GM21381 (cell line): ENCODE results near the gene BTG2.
"Not testable (repeated sequence)": the region's sequence is repeated elsewhere in the genome, so short reads cannot be mapped to it uniquely, and the experiment has no call there.

ENCODE experiments used
- ATAC-seq: cut with Tn5 transposase; IDR thresholded peaks from one replicate; pipeline ENCODE4 v1.9.1; 2021; ENCODE audit warnings: mild to moderate bottlenecking, moderate library complexity; ENCODE audit not compliant: unreplicated experiment

The BTG2 gene

GRCh38 chr1:203304919-203305808 is at the start of gene BTG2:
TSS of gene BTG2 (plus strand) at chr1:203305519. CDS start at chr1:203305607, 88 bp downstream.
- peak; percentile 75 for ATAC-seq

- not testable (repeated sequence) for ATAC-seq
Observed at GRCh38 chr1:203256636-203257035, 48.7 kb upstream of the BTG2 start.

GRCh38 chr1:203263496-203263895 is 41.8 kb upstream of the BTG2 start:
- no peak for ATAC-seq

GRCh38 chr1:203264052-203264501 is 41.2 kb upstream of the BTG2 start:
- ATAC-seq, result no peak

- no peak for ATAC-seq
Observed at GRCh38 chr1:203265541-203265940, 39.8 kb upstream of the BTG2 start.

DNA sequence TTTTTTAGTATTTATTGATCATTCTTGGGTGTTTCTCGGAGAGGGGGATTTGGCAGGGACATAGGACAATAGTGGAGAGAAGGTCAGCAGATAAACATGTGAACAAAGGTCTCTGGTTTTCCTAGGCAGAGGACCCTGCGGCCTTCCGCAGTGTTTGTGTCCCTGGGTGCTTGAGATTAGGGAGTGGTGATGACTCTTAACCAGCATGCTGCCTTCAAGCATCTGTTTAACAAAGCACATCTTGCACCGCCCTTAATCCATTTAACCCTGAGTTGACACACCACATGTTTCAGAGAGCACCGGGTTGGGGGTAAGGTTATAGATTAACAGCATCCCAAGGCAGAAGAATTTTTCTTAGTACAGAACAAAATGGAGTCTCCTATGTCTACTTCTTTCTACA is 39.2 kb upstream of the BTG2 start:
- not testable (repeated sequence) for ATAC-seq

- ATAC-seq, result peak; percentile 47
Observed at GRCh38 chr1:203267347-203267846, 37.9 kb upstream of the BTG2 start.

DNA sequence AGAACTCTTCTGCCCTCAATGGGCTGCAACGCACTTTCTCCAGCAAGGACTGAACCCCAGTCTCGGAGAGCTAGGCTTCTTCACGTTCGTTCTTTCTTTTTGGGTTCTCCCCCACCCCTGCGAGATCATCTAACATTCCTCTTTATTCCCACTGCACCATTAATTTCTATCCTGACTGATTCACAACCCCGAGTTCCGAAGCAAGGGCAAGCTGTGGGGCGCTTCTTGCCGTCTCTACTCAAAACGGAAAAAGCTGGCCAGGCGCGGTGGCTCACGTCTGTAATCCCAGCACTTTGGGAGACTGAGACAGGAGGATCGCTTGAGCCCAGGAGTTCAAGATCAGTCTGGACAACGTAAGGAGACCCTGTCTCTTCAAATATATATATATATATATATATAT is 37.4 kb upstream of the BTG2 start:
- no peak for ATAC-seq

DNA sequence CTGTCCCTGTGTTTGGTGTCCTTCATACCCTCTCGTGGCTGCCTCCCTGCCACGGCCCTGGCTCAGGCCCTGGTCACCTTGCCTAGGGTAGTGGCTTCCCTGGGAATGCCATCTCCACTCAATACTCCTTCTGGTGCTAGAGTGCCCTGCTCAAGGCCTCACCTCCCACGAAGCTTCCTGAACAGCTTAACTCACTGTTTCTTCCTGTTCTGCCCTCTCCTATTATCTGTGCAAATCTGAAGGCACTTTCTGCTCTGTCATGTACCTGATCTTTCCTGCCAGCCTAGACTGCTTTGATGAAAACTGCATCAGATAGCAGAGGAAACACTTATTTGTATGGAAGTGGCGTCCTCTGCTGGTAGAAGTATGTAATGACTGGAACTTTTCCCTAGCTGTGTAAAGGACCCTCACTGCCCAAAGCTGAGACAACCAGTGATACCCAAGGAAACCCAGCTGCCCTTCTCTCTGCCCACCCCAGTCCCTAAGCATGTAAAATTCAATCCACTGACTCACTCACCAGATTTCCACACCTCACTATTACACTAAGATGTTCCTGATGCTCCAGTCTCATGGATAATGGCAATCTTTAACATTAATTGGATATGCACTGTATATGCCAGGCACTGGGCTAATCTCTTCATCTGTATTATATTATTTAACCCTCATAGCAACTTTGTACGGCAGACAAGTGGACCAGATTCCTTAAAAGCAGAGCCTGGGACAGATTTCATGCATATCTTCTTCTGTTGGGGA is 36.2 kb upstream of the BTG2 start:
- no peak for ATAC-seq

DNA sequence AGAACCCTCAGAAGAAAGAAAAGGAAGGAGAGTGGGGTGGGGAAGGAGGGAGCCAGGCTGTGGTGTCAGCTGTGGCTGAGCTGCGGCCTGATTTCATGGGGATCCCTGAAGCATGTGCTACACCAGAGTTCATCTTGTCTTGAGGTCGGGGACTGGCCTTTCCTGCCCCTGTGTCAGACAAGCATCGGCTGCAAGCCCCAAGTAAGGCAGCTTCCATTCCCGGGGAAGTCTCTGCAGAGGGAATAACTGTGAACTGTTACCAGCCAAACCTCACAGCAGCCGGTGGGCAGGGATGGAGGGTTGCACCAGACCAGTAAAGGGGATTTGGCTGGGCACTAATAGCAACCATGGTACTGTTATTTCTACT is 35.7 kb upstream of the BTG2 start:
- ATAC-seq, result no peak

GRCh38 chr1:203270448-203270847 is 34.9 kb upstream of the BTG2 start:
- no peak for ATAC-seq

- no peak for ATAC-seq
Observed at GRCh38 chr1:203271018-203271743, 34.1 kb upstream of the BTG2 start.

DNA sequence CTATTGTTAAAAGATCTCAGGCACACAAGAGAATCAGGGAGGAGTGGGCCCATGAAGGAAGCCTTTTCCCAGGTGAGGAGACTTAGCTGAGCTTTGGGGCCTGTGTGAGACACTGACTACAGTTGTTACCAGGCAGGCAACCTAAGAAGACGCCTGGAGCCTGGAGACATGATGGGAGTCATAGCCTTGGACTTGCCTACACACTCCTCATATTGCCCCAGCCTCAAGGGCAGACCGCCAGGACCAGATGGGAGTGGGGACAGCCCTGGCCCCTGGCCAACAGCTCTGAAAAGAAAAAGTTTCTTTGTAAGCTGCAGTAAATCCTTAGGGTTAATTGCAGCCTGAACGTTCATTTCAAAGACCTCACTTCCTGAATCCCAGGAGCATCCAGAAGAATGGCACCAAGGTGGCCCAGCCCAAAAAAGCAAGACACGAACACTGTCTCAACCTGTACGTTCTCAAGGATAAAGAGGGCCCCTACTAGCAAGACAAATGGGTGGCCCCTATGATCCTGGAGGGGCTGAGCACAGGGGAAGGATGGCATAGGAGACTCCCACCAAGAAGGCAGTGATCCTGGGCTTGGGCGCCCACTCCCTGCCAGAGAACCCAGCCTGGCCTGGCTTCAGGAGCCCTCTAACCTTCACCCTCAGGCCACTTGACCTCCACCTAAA is 33.2 kb upstream of the BTG2 start:
- no peak for ATAC-seq

GRCh38 chr1:203272633-203273205 is 32.6 kb upstream of the BTG2 start:
- ATAC-seq, result no peak

- peak; percentile 63 for ATAC-seq
Observed at GRCh38 chr1:203273206-203273868, 32.0 kb upstream of the BTG2 start.

DNA sequence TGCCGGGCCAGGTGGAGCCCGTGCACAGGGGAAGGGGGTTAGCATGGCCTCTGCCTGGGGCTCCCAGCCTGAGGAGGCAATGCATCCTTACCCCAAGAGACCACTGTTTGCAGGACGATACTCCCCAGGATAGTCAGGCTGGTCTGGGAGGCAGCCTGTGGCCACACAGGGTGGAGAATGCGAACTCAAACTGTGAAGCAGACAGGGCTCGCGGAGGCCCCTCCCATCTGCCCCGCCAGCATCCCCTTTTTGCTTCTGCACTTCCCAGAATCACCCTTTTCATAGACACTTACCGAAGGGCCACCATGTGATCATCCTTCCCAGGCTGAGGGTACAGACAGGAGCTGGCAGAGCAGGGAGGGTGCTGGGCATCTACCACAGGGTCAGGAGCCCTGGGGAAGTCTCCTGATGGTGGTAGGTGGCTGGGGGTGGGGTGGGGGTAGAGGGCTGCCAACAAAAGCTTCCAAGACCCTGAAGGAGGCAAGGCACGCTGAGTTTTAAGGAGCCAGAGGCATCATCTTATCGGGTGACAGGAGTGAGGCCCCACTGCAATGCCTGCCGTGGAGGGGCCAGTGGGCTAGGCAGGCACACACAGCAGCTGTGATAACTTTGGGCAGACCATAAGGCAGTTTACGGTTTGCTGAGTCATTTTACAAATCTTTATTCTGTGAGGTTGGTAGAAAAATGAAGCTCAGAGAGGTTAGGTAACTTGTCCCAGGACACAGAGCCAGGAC is 31.3 kb upstream of the BTG2 start:
- no peak for ATAC-seq

DNA sequence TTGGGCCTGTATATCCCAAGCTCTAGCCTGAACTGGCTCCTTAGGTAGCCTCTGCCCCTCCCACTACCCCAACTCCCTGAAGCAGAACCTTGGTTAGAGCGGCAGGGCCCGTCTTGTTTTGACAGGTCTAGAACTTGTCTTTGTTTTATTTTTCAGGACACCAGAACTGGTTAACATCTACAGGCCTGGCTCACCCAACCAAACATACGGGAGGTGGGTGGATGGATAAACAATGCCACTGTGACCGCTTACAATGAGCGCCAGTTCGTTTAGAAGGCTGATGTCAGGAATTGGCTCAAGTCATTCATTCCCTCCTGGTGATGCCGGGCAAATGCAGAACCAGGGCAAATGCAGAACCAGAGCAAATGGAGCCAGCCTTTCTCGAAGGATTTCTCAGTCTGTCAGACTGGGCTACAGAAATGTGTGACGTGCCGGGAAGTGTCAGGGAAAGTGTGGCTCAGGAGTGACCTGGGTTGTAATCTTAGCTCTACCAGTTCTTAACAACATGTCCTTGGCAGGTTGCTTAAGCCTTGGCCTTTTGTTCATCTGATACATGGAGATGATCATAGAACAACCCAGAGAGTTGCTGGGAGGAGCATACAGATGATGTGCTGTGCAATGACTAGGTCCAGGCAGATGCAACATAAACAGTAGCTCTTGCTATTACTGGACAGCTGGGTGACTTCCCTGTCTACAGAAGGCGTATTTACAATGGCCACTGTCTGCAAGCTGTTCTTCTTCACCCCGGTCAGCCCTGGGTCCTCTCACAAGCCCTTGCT is 30.5 kb upstream of the BTG2 start:
- no peak for ATAC-seq

DNA sequence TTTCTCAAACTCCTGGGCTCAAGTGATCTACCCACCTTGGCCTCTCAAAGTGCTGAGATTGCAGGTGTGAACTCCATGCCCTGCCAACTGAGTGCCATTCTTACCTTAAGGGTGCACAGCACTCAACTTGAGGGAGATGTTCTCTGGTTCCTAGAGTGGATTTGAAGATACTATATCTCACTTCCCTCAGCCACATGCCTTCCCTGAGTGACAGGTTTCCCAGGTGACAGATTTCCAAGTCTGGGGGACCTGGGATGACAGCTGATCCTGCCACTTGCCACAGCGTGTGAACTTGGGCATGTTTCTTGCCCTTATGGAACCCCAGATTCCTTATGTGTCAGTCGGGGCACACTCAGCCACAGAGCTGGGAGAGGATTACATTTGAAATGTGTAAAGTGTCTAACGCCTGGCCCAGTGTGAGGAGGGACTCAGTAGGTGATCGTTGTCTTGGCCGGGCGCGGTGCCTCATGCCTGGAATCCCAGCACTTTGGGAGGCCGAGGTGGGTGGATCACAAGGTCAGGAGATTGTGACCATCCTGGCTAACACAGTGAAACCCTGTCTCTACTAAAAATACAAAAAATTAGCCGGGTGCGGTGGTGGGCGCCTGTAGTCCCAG is 29.6 kb upstream of the BTG2 start:
- no peak for ATAC-seq
